Measurements from ENCODE around the gene TAB3.

DNA sequence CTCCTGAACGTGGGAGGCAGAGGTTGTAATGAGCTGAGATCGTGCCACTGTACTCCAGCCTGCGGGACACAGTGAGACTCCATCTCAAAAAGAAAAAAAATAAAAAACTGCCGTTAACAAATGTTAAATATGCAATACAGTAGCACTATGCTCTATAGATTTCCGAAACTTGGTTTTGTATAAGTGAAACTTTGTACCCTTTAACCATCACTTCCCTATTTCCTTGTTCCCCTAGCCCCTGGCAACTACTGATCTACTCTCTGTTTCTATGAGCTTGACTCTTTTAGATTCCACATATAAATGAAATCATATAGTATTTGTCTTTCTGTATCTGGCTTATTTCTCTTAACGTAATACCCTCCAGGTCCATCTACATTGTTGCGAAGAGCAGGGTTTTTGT lies 74.1 kb downstream of the TAB3 start:
- TF ChIP-seq, protein P1, sequence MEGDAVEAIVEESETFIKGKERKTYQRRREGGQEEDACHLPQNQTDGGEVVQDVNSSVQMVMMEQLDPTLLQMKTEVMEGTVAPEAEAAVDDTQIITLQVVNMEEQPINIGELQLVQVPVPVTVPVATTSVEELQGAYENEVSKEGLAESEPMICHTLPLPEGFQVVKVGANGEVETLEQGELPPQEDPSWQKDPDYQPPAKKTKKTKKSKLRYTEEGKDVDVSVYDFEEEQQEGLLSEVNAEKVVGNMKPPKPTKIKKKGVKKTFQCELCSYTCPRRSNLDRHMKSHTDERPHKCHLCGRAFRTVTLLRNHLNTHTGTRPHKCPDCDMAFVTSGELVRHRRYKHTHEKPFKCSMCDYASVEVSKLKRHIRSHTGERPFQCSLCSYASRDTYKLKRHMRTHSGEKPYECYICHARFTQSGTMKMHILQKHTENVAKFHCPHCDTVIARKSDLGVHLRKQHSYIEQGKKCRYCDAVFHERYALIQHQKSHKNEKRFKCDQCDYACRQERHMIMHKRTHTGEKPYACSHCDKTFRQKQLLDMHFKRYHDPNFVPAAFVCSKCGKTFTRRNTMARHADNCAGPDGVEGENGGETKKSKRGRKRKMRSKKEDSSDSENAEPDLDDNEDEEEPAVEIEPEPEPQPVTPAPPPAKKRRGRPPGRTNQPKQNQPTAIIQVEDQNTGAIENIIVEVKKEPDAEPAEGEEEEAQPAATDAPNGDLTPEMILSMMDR (IDR thresholded peaks at IDR 0.05; ENCODE audit: low read depth, low read length): no peak
- TF ChIP-seq POLR2A (IDR thresholded peaks at IDR 0.05; ENCODE audit: extremely low read depth, insufficient read length) (no peak), MYC (IDR thresholded peaks at IDR 0.05; ENCODE audit: low read depth, low read length) (no peak)
- TF ChIP-seq, protein P2, sequence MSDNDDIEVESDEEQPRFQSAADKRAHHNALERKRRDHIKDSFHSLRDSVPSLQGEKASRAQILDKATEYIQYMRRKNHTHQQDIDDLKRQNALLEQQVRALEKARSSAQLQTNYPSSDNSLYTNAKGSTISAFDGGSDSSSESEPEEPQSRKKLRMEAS (IDR thresholded peaks at IDR 0.05; ENCODE audit: low read depth, low read length): no peak
